NCI-H1436 treated with DMSO at 0.1 percent for 48 hours (cell line): Measurements from ENCODE around the gene STYXL2.

Experiments used
- DNase-seq: peaks from one replicate; lab custom pipeline; 2025; lab: John Stamatoyannopoulos, UW

Gene STYXL2

GRCh38 chr1:167093846-167094516 is at the start of gene STYXL2:
STYXL2 (plus strand) TSS chr1:167094075; CDS start chr1:167094850, 775 bp downstream.
- no peak for DNase-seq

- DNase-seq = no peak
These were observed 42.0 kb upstream of the STYXL2 start for GRCh38 chr1:167051907-167052306.

GRCh38 chr1:167052389-167052788 is 41.5 kb upstream of the STYXL2 start:
- no peak for DNase-seq

- DNase-seq = no peak
These were observed 39.3 kb upstream of the STYXL2 start for GRCh38 chr1:167054531-167054930.

- no peak for DNase-seq
These were observed 38.8 kb upstream of the STYXL2 start for GRCh38 chr1:167054946-167055630.

- peak; percentile 83 for DNase-seq
These were observed 37.2 kb upstream of the STYXL2 start for GRCh38 chr1:167056529-167057231.

- peak; percentile 83 for DNase-seq
These were observed 36.6 kb upstream of the STYXL2 start for GRCh38 chr1:167057241-167057688.

- DNase-seq = no peak
These were observed 34.6 kb upstream of the STYXL2 start for GRCh38 chr1:167059045-167059808.

GRCh38 chr1:167059809-167060107 is 34.1 kb upstream of the STYXL2 start:
- DNase-seq = no peak

GRCh38 chr1:167060141-167061072 is 33.5 kb upstream of the STYXL2 start:
- DNase-seq = no peak

- no peak for DNase-seq
These were observed 32.8 kb upstream of the STYXL2 start for GRCh38 chr1:167061073-167061464.

- DNase-seq = no peak
These were observed 29.3 kb upstream of the STYXL2 start for GRCh38 chr1:167064621-167065020.

GRCh38 chr1:167065471-167065870 is 28.4 kb upstream of the STYXL2 start:
- no peak for DNase-seq

GRCh38 chr1:167066333-167067122 is 27.3 kb upstream of the STYXL2 start:
- no peak for DNase-seq

- DNase-seq = no peak
These were observed 26.0 kb upstream of the STYXL2 start for GRCh38 chr1:167067904-167068303.

- DNase-seq = no peak
These were observed 25.1 kb upstream of the STYXL2 start for GRCh38 chr1:167068761-167069160.

- DNase-seq = no peak
These were observed 22.6 kb upstream of the STYXL2 start for GRCh38 chr1:167071286-167071685.

GRCh38 chr1:167076136-167076710 is 17.7 kb upstream of the STYXL2 start:
- no peak for DNase-seq

- no peak for DNase-seq
These were observed 16.6 kb upstream of the STYXL2 start for GRCh38 chr1:167077128-167077867.

- no peak for DNase-seq
These were observed 16.0 kb upstream of the STYXL2 start for GRCh38 chr1:167077868-167078210.
